Gastroesophageal sphincter (tissue), 4 donors: ENCODE results near the gene TRIML1. TPM values are rescaled to one million over a fixed set of nuclear protein-coding genes. Genes with fewer than 3 reads are reported as not detected.

Source experiments
- ATAC-seq: fragments of 150-250 bp; one replicate; pipeline ENCODE4 v1.9.1; 2016; ENCODE audit warnings: mild to moderate bottlenecking, moderate library complexity
- H3K27ac ChIP-seq, 4 donors: fragments of 200-600 bp; sonication (generic) in 3 of 4; 1 replicate in 3 of 4; 2 replicates in 1 of 4; pipeline ENCODE4 v1.5.1; 2016 to 2019
- H3K27me3 ChIP-seq: fragments of 200-600 bp; sonication (generic); one replicate; pipeline ENCODE4 v1.5.1; 2019
- H3K36me3 ChIP-seq, 2 donors: fragments of 200-600 bp; sonication (generic); one replicate each; pipeline ENCODE4 v1.5.1; 2019; ENCODE audit warnings: control low read depth in 1 of 2
- H3K4me1 ChIP-seq, 3 donors: fragments of 200-600 bp; sonication (generic); 1 replicate in 2 of 3; 2 replicates in 1 of 3; pipeline ENCODE4 v1.5.1; 2016 to 2019; ENCODE audit warnings: control low read depth in 2 of 3
- H3K4me3 ChIP-seq, 2 donors: fragments of 200-600 bp; sonication (generic); one replicate each; pipeline ENCODE4 v1.5.1; 2019; ENCODE audit warnings: mild to moderate bottlenecking in 1 of 2, moderate library complexity in 1 of 2
- H3K9me3 ChIP-seq, 3 donors: fragments of 200-600 bp; sonication (generic); one replicate each; pipeline ENCODE4 v1.5.1; 2017 to 2019; ENCODE audit warnings: control low read depth in 2 of 3
- EP300 ChIP-seq: sonication (generic); formaldehyde crosslinking; IDR thresholded peaks from one replicate; pipeline ENCODE4 v1.6.1; 2017; ENCODE audit warnings: antibody characterized with exemption, mild to moderate bottlenecking
- POLR2A ChIP-seq, 2 donors: fragments of 450-650 bp; IDR thresholded peaks; one replicate each; pipeline ENCODE4 v1.6.1; 2017; ENCODE audit warnings: antibody characterized with exemption in 2 of 2, mild to moderate bottlenecking in 2 of 2, moderate library complexity in 1 of 2
- POLR2AphosphoS5 ChIP-seq: sonication (generic); formaldehyde crosslinking; IDR thresholded peaks from one replicate; pipeline ENCODE4 v1.6.1; 2017; ENCODE audit warnings: antibody characterized with exemption
- WGBS, 2 donors: methylation state at CpG; one replicate each; pipeline ENCODE4 v1.1.5; 2018; ENCODE audit warnings: low coverage in 1 of 2; 5-methylcytosine and 5-hydroxymethylcytosine counted together
- total RNA-seq, 4 donors: library from RNA; depleted of rRNA; stranded (reverse); fragments of >200 nt; gene quantifications; one replicate each; pipeline ENCODE4 v1.1.0, GENCODE V29; 2016
- TF ChIP-seq, protein P1 (sequence below), 4 experiments: fragments of 200-600 bp in 2 of 4; fragments of 450-650 bp in 2 of 4; sonication (generic) in 1 of 4; IDR thresholded peaks; one replicate each; pipeline ENCODE4 v1.5.1; 2017 to 2019; ENCODE audit warnings: antibody characterized with exemption in 4 of 4, mild to moderate bottlenecking in 2 of 4, moderate library complexity in 2 of 4

TRIML1 gene
- total RNA-seq, 4 donors from 2014 or later, result not detected

- H3K4me3 ChIP-seq, result no peak overlapping the region
- no peaks in the 10 kb centered on the region for H3K27me3 ChIP-seq
- TF ChIP-seq POLR2A (IDR thresholded peaks at IDR 0.05), result no peak
- no peak for TF ChIP-seq POLR2AphosphoS5
- no peak for TF ChIP-seq EP300
- TF ChIP-seq, protein P1, sequence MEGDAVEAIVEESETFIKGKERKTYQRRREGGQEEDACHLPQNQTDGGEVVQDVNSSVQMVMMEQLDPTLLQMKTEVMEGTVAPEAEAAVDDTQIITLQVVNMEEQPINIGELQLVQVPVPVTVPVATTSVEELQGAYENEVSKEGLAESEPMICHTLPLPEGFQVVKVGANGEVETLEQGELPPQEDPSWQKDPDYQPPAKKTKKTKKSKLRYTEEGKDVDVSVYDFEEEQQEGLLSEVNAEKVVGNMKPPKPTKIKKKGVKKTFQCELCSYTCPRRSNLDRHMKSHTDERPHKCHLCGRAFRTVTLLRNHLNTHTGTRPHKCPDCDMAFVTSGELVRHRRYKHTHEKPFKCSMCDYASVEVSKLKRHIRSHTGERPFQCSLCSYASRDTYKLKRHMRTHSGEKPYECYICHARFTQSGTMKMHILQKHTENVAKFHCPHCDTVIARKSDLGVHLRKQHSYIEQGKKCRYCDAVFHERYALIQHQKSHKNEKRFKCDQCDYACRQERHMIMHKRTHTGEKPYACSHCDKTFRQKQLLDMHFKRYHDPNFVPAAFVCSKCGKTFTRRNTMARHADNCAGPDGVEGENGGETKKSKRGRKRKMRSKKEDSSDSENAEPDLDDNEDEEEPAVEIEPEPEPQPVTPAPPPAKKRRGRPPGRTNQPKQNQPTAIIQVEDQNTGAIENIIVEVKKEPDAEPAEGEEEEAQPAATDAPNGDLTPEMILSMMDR (IDR thresholded peaks at IDR 0.05), result no peak
- no peak for ATAC-seq
- no peaks in the 10 kb centered on the region for H3K36me3 ChIP-seq
- no peak overlapping the region for H3K27ac ChIP-seq
- WGBS, 2 donors, result 62 to 67% methylated on average over 5 to 7 of the region's 7 CpGs
- no peaks in the 10 kb centered on the region for H3K4me1 ChIP-seq
- no peaks in the 10 kb centered on the region for H3K9me3 ChIP-seq
Measured at GRCh38 chr4:188160406-188160805, 21.2 kb downstream of the TRIML1 start.

GRCh38 chr4:188161167-188161566 is 21.9 kb downstream of the TRIML1 start:
- TF ChIP-seq, protein P1 (IDR thresholded peaks at IDR 0.05), result no peak
- no peak for TF ChIP-seq EP300
- TF ChIP-seq POLR2A (IDR thresholded peaks at IDR 0.05), result no peak
- no peak overlapping the region for H3K27ac ChIP-seq
- no peak for ATAC-seq
- 65 to 100% methylated on average over 1 to 3 of the region's 6 CpGs for WGBS, 2 donors
- H3K4me1 ChIP-seq, result no peaks in the 10 kb centered on the region
- H3K4me3 ChIP-seq, result no peak overlapping the region
- H3K36me3 ChIP-seq, result no peaks in the 10 kb centered on the region
- no peaks in the 10 kb centered on the region for H3K27me3 ChIP-seq
- no peaks in the 10 kb centered on the region for H3K9me3 ChIP-seq

DNA sequence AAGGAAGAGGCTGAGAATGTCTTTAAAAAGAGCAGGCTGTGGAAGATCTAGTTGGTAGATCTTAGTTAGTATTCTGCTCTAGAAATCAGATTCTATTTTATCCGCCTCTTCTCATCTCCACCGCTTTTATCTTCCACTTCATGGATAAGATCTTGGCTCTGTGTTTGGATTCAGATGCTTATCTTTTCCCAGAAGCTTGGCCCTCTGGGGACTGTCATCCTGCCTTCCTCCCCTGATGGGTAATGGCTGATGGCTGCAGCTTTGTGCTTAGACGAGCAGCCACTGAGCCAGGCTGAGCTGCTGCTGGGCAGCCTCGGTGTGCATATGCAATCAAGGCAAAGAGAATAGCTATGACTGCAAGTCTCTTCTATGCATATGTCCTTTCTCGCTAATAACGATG is 23.5 kb downstream of the TRIML1 start:
- Histone ChIP-seq H3K36me3 (no peaks in the 10 kb centered on the region), H3K27ac (no peak overlapping the region), H3K4me1 (no peaks in the 10 kb centered on the region), H3K9me3 (no peaks in the 10 kb centered on the region), H3K27me3 (no peaks in the 10 kb centered on the region), H3K4me3 (no peak overlapping the region)
- 72 to 76% methylated on average over 4 of the region's 6 CpGs for WGBS, 2 donors
- TF ChIP-seq POLR2A (IDR thresholded peaks at IDR 0.05) (no peak), EP300 (no peak), POLR2AphosphoS5 (no peak)
- TF ChIP-seq, protein P1 (IDR thresholded peaks at IDR 0.05), result no peak
- no peak for ATAC-seq

DNA sequence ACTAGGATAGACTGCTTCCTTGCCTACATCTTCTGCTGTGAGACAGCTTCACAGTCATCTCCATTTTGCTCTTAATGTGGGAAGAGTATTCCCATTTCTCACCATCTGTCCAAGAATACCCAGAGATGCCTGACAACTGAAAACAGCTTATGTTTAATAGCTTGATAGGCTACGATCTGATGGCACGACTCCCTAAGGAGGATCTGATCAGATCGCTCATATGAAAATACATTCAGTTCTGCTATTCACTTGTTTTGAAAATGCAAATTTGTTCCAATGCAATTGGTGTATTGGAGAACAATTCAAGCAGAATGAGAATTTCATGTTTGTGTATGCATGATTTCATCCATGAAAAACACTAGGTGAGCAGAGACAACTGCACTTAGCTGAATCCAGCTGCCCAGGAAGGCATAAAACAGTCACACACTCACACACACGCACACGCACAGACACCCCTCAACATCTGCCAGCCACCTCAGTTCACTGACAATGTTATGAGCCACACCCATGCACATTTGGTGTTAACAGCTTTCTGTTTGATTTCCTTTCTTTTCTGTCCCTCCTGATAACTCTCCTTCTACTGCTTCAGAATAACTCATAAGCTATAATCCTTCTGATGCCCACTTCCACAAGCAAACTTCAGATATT is 29.6 kb downstream of the TRIML1 start:
- Histone ChIP-seq H3K27me3 (no peaks in the 10 kb centered on the region), H3K4me1 (no peaks in the 10 kb centered on the region), H3K27ac (no peak overlapping the region), H3K9me3 (no peaks in the 10 kb centered on the region), H3K36me3 (no peaks in the 10 kb centered on the region), H3K4me3 (no peak overlapping the region)
- WGBS, 2 donors, result 76 to 80% methylated on average over 5 of the region's 5 CpGs
- TF ChIP-seq, protein P1 (IDR thresholded peaks at IDR 0.05), result no peak
- TF ChIP-seq POLR2AphosphoS5 (no peak), POLR2A (IDR thresholded peaks at IDR 0.05) (no peak), EP300 (no peak)
- ATAC-seq, result no peak

- no peak overlapping the region for H3K4me3 ChIP-seq
- no peaks in the 10 kb centered on the region for H3K36me3 ChIP-seq
- H3K27me3 ChIP-seq, result no peaks in the 10 kb centered on the region
- ATAC-seq, result no peak
- TF ChIP-seq EP300, result no peak
- no peak for TF ChIP-seq POLR2A (IDR thresholded peaks at IDR 0.05)
- TF ChIP-seq, protein P1 (IDR thresholded peaks at IDR 0.05), result no peak
- TF ChIP-seq POLR2AphosphoS5, result no peak
- WGBS, 2 donors, result 79% methylated on average over 2 of the region's 2 CpGs; no CpG with 5 or more reads in 1 of the 2 donors
- no peak overlapping the region for H3K27ac ChIP-seq
- no peaks in the 10 kb centered on the region for H3K9me3 ChIP-seq
- no peaks in the 10 kb centered on the region for H3K4me1 ChIP-seq
Measured at GRCh38 chr4:188171551-188171950, 32.3 kb downstream of the TRIML1 start.
